MM.1S (cell line): Measurements from ENCODE around the gene RNU1-3.
"Not testable (repeated sequence)": the region's sequence is repeated elsewhere in the genome, so short reads cannot be mapped to it uniquely, and the experiment has no call there.

ENCODE experiments used
- EZH2 ChIP-seq: fragments of 300-600 bp; sonication (generic); optimal IDR thresholded peaks from 2 replicates; pipeline ENCODE3; 2017; ENCODE audit warnings: low read depth, mild to moderate bottlenecking, antibody characterized with exemption, low read length, mixed read lengths
- TF ChIP-seq, protein P1 (sequence below): fragments of 300-600 bp; sonication (generic); IDR thresholded peaks from 2 replicates; pipeline ENCODE4 v1.5.1; 2016; ENCODE audit warnings: antibody characterized with exemption, low read length, mixed read lengths

DNA sequence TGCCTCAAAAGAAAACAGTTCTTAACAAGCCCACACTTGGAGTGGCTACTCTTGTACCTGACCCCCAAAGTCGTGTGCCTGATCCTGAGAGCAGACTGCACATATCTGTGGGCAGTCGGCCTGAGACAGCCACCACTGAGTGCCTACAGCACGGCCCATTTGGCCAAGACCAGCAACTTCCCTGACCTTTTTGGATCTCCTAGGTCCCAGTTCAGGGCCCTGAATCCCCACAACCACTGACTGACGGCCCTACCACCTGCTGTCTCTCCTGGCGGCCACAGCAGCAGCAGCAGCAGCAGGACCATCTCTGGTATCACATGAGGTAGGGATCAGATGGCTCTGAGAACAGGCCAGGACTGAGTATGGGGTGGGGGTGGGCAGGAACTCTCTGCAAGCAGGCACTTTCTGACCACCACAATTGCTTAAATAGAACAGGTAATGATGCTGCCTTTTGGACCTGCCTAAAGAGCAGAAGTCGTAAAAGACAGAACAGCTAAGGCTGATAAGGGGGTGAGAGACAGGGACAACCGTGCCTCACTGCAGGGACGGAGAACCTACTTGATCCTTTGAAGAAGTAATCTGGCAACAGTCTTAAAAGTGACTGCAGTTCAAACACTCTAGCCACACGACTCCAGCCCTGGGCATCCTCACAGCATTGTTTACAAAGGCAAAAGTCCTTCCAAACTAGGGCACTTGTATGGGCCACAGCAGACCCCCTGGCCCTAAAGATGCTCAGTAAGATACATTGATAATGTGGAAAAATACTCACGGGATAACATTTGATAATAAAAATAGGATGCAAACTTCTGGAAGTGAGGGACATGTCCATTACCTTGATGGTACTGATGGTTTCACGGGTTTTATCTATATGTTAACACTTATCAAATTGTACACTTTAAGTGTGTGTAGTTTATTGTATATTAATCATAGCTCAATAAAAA is 27.4 kb downstream of the RNU1-3 start:
- TF ChIP-seq, protein P1, sequence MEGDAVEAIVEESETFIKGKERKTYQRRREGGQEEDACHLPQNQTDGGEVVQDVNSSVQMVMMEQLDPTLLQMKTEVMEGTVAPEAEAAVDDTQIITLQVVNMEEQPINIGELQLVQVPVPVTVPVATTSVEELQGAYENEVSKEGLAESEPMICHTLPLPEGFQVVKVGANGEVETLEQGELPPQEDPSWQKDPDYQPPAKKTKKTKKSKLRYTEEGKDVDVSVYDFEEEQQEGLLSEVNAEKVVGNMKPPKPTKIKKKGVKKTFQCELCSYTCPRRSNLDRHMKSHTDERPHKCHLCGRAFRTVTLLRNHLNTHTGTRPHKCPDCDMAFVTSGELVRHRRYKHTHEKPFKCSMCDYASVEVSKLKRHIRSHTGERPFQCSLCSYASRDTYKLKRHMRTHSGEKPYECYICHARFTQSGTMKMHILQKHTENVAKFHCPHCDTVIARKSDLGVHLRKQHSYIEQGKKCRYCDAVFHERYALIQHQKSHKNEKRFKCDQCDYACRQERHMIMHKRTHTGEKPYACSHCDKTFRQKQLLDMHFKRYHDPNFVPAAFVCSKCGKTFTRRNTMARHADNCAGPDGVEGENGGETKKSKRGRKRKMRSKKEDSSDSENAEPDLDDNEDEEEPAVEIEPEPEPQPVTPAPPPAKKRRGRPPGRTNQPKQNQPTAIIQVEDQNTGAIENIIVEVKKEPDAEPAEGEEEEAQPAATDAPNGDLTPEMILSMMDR, result not testable (repeated sequence)
- not testable (repeated sequence) for TF ChIP-seq EZH2
